ENCODE results near the gene KARS1. TPM values are rescaled to one million over a fixed set of nuclear protein-coding genes. Genes with fewer than 3 reads are reported as not detected.

KARS1 gene
- total RNA-seq = 181 and 183 TPM in 2 replicates

DNA sequence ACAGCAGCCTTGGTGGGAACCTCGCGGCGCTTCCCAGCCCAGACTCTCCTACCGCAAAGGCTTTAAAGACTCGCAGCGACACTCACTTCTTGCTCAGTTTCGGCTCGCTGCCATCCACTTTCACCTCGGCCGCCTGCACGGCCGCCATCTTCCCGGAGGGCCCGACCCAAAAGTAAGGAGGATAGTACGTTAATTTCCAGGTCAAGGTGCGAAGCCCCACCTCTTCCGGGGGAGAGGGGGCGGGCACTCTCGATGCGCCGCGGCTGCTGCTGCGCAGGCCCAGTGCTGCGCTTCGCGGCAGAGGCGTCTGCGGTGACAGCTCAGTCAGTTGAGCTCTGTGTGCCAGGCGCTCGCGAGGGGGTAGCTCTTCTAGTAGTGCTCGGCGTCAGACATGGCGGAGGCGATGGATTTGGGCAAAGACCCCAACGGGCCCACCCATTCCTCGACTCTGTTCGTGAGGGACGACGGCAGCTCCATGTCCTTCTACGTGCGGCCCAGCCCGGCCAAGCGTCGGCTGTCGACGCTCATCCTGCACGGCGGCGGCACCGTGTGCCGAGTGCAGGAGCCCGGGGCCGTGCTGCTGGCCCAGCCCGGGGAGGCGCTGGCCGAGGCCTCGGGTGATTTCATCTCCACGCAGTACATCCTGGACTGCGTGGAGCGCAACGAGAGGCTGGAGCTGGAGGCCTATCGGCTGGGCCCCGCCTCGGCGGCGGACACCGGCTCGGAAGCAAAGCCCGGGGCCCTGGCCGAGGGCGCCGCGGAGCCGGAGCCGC, at the start of gene KARS1, which contains the start of gene TERF2IP:
Gene KARS1, minus strand, starts transcription at position 174 of the 773 bp plus-strand sequence. Its CDS starts 26 bp downstream, at position 148.
Gene TERF2IP, plus strand, starts transcription at position 282 of the 773 bp plus-strand sequence. Its CDS starts 110 bp downstream, at position 392.

GRCh38 chr16:75676909-75677308, 29.4 kb upstream of the KARS1 start, which contains the start of gene CPHXL2:
Gene CPHXL2 (minus strand): TSS chr16:75677009. CDS start chr16:75676999, 10 bp downstream.

GRCh38 chr16:75622761-75623605, 24.5 kb downstream of the KARS1 start, which contains the start of gene ADAT1:
Gene ADAT1 (minus strand): TSS chr16:75623281. CDS start chr16:75620799, 2,482 bp downstream.

Other genes with a start within 250 kb of the KARS1 start
- gene CFDP1, start 214.2 kb downstream of the KARS1 start, total RNA-seq = 78.7 and 81.1 TPM in 2 replicates
- gene TMEM170A, start 183.0 kb downstream of the KARS1 start, total RNA-seq = 22.9 and 27.6 TPM in 2 replicates
- gene CHST6, start 152.2 kb downstream of the KARS1 start, total RNA-seq = 0.38 and 0.54 TPM in 2 replicates
- gene CHST5, start 111.6 kb downstream of the KARS1 start, total RNA-seq = not detected in 2 replicates
- 7.1 and 8.8 TPM in 2 replicates for gene TMEM231, start 91.4 kb downstream of the KARS1 start, total RNA-seq
- gene GABARAPL2, start 81.3 kb downstream of the KARS1 start, total RNA-seq = 32.6 and 36.9 TPM in 2 replicates
- 39.5 and 43.5 TPM in 2 replicates for gene ADAT1, start 24.4 kb downstream of the KARS1 start, total RNA-seq
- 35.5 and 44.7 TPM in 2 replicates for gene TERF2IP, start 108 bp upstream of the KARS1 start, total RNA-seq
- gene CPHXL2, start 29.3 kb upstream of the KARS1 start, total RNA-seq = not detected in 2 replicates
- gene DUXB, start 53.8 kb upstream of the KARS1 start, total RNA-seq = not detected in 2 replicates
- gene CPHXL, start 78.8 kb upstream of the KARS1 start, total RNA-seq = not detected in 2 replicates